T-helper 1 cell (primary cell): ENCODE data around the gene TAS1R1.
"Not testable (repeated sequence)": the region's sequence is repeated elsewhere in the genome, so short reads cannot be mapped to it uniquely, and the experiment has no call there.

Experiments used
- DNase-seq, 5 donors: peaks; one replicate each; pipeline ENCODE4 v3.0.0-alpha.2; 2012 to 2020

Gene TAS1R1

DNA sequence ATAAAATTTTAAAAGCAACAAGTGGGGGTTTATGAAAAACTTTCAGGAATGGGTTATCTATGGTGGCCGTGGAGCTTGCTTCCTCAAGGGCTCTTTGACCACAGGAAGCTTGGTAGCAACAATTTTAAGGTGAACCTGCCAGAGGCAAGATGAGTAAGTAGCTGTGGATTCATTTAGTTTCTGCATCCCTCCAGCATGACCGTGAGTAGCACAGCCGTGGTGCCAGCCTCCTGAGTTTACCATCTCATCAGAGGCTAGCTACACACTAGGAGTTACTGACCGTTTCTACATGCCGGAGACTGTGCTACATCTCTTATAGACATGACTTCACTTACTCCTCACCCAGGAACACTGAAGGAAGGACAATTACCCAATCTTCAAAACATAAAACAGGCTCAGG is 33.6 kb upstream of the TAS1R1 start:
- DNase-seq, result no peak

GRCh38 chr1:6523566-6523965 is 31.5 kb upstream of the TAS1R1 start:
- DNase-seq, result no peak

GRCh38 chr1:6526316-6526715 is 28.8 kb upstream of the TAS1R1 start:
- DNase-seq, result no peak

GRCh38 chr1:6528492-6528891 is 26.6 kb upstream of the TAS1R1 start:
- DNase-seq, result no peak

- DNase-seq, result no peak
These were observed 24.5 kb upstream of the TAS1R1 start for GRCh38 chr1:6530504-6531160.

- DNase-seq, result no peak
These were observed 23.1 kb upstream of the TAS1R1 start for GRCh38 chr1:6531996-6532395.

DNA sequence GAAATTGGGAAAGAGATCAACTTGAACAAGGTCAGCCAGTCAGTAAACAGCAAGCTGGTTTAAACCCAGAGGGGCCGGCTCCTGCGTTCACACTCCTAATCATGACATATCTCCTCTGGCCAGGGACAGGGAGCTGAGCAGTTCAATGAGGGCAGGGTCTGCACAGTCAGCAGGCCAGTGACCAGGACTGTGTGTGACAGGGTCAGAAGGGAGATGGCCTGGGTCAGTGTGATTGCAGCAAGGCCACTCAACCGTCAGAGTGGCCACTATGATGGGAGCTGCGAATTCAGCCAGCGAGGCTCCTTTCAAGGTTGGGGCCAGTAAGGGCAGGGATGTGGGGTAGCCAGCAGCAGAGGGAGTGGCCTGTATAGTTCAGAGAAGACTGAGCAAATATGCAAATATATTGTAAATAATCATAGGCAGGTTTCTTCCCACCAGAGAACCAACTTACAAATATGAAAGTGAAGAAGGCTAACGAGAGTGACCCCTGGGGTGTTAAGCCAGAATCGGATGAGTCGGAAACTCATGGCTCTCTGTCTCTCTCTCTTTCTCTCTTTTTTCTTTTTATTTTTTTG is 20.8 kb upstream of the TAS1R1 start:
- no peak for DNase-seq

- DNase-seq, result no peak
These were observed 19.9 kb upstream of the TAS1R1 start for GRCh38 chr1:6535214-6535613.

DNA sequence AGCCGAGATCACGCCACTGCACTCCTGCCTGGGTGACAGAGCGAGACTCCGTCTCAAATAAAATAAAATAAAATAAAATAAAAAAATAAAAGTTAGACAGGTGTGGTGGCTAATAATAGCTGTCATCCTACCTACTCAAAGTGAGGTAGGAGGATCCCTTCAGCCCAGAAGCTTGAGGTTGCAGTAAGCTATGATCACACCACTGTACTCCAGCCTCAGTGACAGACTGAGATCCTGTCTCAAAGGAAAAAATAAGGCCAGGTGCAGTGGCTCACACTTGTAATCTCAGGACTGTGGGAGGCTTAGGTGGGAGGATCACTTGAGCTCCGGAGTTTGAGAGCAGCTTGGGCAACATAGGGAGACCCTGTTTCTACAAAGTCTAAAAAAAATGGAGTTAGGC is 18.8 kb upstream of the TAS1R1 start:
- DNase-seq, result no peak

DNA sequence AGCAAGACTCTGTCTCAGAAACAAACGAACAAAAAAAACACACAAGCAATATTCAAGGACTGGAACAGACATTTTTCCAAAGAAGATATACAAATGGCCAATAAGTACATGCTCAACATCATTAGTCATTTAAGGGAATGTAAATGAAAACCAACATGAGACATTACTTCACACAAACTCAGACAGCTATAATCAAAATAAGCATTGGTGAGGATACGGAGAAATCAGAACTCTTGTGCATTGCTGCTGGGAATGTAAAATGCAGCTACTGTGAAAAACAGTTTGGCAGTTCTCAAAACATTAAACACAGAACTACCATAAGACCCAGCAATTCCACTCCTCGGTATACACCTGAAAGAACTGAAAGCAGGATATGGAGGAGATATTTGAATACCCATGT is 16.2 kb upstream of the TAS1R1 start:
- DNase-seq, result no peak

DNA sequence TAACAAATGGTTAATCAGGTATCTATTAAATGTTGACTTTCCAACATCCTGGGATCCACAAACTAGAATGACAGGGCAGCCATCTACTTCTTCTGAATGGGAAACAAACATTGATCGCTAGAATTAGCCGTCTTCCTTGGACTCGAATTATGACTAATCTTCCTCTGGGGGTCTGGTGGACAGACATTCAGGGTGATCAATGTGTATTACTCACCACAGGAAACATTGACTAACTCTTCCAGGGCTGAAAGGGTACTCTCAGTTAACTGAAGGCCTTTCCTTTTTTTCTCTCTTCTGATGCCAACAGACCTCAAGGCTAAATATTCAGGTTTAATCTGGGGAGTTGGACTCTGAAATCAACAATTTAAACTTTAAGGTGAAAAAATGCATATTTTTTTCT is 10.3 kb upstream of the TAS1R1 start:
- DNase-seq, result peak in 1 of 5 donors; percentile 25

GRCh38 chr1:6545276-6546112 is 9.6 kb upstream of the TAS1R1 start:
- peak in 2 of 5 donors; percentile 14 to 63 for DNase-seq

DNA sequence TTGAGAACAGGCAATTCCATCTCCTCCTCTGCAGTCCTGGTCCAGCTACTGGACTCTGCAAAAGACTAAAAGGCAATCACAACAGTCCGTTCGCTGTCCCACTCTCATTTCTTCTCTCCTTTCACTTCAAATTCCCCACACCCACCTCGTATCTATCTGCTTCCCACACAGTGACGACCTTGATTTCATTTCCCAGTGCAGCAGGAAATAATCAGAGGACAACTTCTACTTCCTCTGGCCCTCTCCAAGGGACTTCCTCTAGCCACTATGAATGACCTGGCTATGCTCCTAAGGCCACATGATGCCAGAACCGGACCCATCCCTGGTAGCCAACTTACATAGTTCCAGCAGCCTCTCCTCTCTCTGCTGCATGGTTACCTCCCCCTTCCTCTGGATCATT is 8.8 kb upstream of the TAS1R1 start:
- DNase-seq, result no peak

GRCh38 chr1:6547301-6547700 is 7.8 kb upstream of the TAS1R1 start:
- DNase-seq, result no peak

DNA sequence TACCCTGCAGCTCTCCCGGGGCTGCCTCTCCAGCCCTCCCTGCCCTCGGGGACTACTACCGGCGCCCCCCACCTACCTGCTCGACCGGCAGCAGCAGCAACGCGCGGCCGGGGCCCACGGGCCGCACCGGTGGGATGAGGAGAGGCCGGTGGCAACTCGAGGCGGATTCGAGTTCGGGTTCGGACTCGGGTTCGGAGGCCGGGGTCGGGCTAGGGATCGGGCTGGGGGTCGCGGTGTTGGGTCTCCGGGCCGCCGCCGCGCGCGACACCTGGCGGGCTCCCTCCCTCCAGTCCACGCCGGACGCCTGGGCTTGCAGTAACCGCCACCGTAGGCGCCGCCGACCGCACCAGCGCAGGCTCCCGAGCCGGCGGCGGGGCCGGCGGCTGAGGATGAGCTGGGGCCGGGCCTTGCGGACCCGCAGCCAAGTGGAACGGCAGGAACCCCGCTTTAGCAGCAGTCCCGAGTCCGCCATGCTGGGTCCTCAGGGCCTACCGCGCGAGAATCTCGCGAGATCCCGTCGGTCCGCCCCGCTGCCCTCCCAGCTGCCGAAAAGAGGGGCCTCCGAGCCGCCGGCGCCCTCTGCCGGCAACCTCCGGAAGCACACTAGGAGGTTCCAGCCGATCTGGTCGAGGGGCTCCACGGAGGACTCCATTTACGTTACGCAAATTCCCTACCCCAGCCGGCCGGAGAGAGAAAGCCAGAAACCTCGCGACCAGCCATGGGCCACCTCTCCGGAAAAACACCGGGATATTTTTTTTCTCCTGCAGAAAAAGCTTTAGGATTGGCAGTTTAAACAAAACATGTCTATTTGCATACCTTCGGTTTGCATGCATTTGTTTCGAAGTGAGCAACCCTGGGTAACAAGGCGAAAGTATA is 838 bp upstream of the TAS1R1 start, which contains the start of gene NOL9:
TSS of gene NOL9 (minus strand) at position 483 of the 876 bp plus-strand sequence. CDS start at position 472, 11 bp downstream.
- DNase-seq, result peak; percentile 89 to 94 (median 91)

GRCh38 chr1:6557597-6557996 is 2.5 kb downstream of the TAS1R1 start:
- no peak for DNase-seq

DNA sequence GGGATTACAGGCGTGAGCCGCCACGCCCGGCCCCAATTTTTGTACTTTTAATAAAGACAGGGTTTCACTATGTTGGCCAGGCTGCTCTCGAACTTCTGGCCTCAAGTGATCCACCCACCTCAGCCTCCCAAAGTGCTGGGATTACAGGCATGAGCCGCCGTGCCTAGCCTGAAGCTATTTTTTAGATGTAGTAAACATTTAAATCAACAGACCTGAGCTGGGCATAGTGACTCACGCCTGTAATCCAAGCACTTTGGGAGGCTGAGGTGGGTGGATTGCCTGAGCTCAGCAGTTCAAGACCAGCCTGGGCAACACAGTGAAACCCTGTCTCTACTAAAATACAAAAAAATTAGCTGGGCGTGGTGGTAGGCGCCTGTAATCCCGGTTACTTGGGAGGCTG is 4.1 kb downstream of the TAS1R1 start:
- DNase-seq, result not testable (repeated sequence)

DNA sequence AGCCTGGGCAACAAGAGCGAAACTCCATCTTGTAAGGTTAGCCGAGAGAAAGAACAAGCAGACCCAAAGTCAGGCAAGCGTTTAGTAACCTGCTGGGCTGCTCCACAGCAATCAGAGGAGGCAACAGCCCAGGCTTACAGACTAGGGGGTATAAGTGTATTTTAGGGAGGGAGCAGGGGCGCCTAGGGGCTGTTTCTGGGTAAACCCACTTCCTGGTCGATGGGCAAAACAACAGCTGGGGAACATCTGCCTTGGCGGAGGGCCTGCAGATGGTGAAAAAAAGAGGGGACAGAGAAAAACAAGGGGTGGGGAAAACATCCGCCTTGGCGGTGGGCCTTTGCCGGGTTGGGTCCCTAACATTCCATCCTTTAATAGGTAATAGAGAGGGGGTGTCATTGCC is 5.2 kb downstream of the TAS1R1 start:
- DNase-seq, result no peak

GRCh38 chr1:6569033-6569432 is 13.9 kb downstream of the TAS1R1 start:
- DNase-seq, result no peak

- DNase-seq, result no peak
These were observed 15.0 kb downstream of the TAS1R1 start for GRCh38 chr1:6570100-6570499.

GRCh38 chr1:6570987-6571386 is 15.9 kb downstream of the TAS1R1 start:
- no peak for DNase-seq

GRCh38 chr1:6572653-6573383 is 17.7 kb downstream of the TAS1R1 start:
- DNase-seq, result no peak
